Fibroblast of lung (primary cell): Measurements from ENCODE around the gene POLR1H. TPM values are rescaled to one million over a fixed set of nuclear protein-coding genes. Genes with fewer than 3 reads are reported as not detected.

Experiments
- DNase-seq, 2 donors: peaks; one replicate each; pipeline versions ENCODE4 v3.0.0 to v3.0.0-alpha.2; 2010; ENCODE audit warnings: low read depth in 2 of 2
- H2AFZ ChIP-seq: 2 replicates; pipeline ENCODE4 v1.5.1; 2012; ENCODE audit warnings: low read length, control low read depth, inconsistent platforms
- H3K27ac ChIP-seq: 2 replicates; pipeline ENCODE4 v1.5.1; 2011; ENCODE audit warnings: low read length, control low read depth; ENCODE audit not compliant: insufficient read depth
- H3K27me3 ChIP-seq: 2 replicates; pipeline ENCODE4 v1.5.1; 2011; ENCODE audit warnings: mild to moderate bottlenecking, low read length; ENCODE audit not compliant: control insufficient read depth, insufficient read depth
- H3K36me3 ChIP-seq: 2 replicates; pipeline ENCODE4 v1.5.1; 2011; ENCODE audit warnings: low read length; ENCODE audit not compliant: control insufficient read depth, insufficient read depth
- H3K4me1 ChIP-seq: 2 replicates; pipeline ENCODE4 v1.5.1; 2011; ENCODE audit warnings: low read length; ENCODE audit not compliant: control insufficient read depth, insufficient read depth; ENCODE audit errors: extremely low read depth
- H3K4me2 ChIP-seq: 2 replicates; pipeline ENCODE4 v1.5.1; 2011; ENCODE audit warnings: low read length, control low read depth; ENCODE audit not compliant: insufficient read depth; ENCODE audit errors: extremely low read depth
- H3K4me3 ChIP-seq, 4 experiments: fragments of 200-600 bp in 1 of 4; sonication (generic) in 1 of 4; replicated peaks in 1 of 4; 2 replicates each; pipeline ENCODE4 v1.5.1; 2011 to 2016; ENCODE audit warnings: low read length in 4 of 4, low read depth in 3 of 4, mild to moderate bottlenecking in 3 of 4, control low read depth in 2 of 4, inconsistent platforms in 1 of 4, mixed read lengths in 1 of 4; ENCODE audit not compliant: insufficient read depth in 1 of 4; ENCODE audit errors: control extremely low read depth in 1 of 4
- H3K79me2 ChIP-seq: 2 replicates; pipeline ENCODE4 v1.5.1; 2012; ENCODE audit warnings: mild to moderate bottlenecking, low read length, inconsistent platforms; ENCODE audit not compliant: control insufficient read depth, insufficient read depth
- H3K9ac ChIP-seq: 2 replicates; pipeline ENCODE4 v1.5.1; 2011; ENCODE audit warnings: mild to moderate bottlenecking, low read length, control low read depth; ENCODE audit not compliant: insufficient read depth
- H3K9me3 ChIP-seq: 2 replicates; pipeline ENCODE4 v1.5.1; 2012; ENCODE audit warnings: low read depth, low read length; ENCODE audit not compliant: control insufficient read depth, insufficient read depth
- H4K20me1 ChIP-seq: 2 replicates; pipeline ENCODE4 v1.5.1; 2011; ENCODE audit warnings: low read length; ENCODE audit not compliant: control insufficient read depth, insufficient read depth; ENCODE audit errors: extremely low read depth
- CTCF ChIP-seq, 2 donors: IDR thresholded peaks in 1 of 2; conservative IDR thresholded peaks in 1 of 2; 1 replicate in 1 of 2; 2 replicates in 1 of 2; pipeline ENCODE4 v1.5.1; 2011 to 2012; ENCODE audit warnings: low read length in 2 of 2, control low read depth in 1 of 2, inconsistent platforms in 1 of 2, low read depth in 1 of 2, mild to moderate bottlenecking in 1 of 2
- EZH2 ChIP-seq: IDR thresholded peaks from 2 replicates; pipeline ENCODE4 v1.5.1; 2012; ENCODE audit warnings: low read length, control low read depth, mild to moderate bottlenecking; ENCODE audit errors: missing control alignments
- polyA plus RNA-seq, 2 donors: library from polyadenylated mRNA; depleted of rRNA in 1 of 2; stranded (reverse) in 1 of 2; unstranded in 1 of 2; fragments of >200 nt; gene quantifications; 2 replicates each; pipeline ENCODE4 v1.2.1, GENCODE V29; 2011 to 2012; ENCODE audit warnings: missing spikeins in 1 of 2
- total RNA-seq: library from RNA; depleted of rRNA; stranded (reverse); fragments of >200 nt; gene quantifications from 2 replicates; pipeline ENCODE4 v1.2.1, GENCODE V29; 2014

POLR1H gene
- total and polyA plus RNA-seq, 2 donors (not counting 1 experiment from before 2014, with no cell fraction given): 25.0 to 46.1 TPM

- peak overlapping the region; percentile 73 for H3K4me2 ChIP-seq
- H3K4me1 ChIP-seq: peaks cover 3% of the 10 kb centered on the region
- H4K20me1 ChIP-seq: no peaks in the 10 kb centered on the region
- no peak overlapping the region for H2AFZ ChIP-seq
- no peak for DNase-seq
- peak overlapping the region in 1 of 4 experiments; percentile 22 for H3K4me3 ChIP-seq
- no peak overlapping the region for H3K27ac ChIP-seq
- no peaks in the 10 kb centered on the region for H3K9me3 ChIP-seq
- no peak overlapping the region for H3K9ac ChIP-seq
- TF ChIP-seq CTCF (conservative IDR thresholded peaks at IDR 0.05 in 1 of 2, IDR thresholded peaks at IDR 0.05 in 1 of 2; ENCODE audit: low read depth in 1 of 2, low read length in 2 of 2) (no peak), EZH2 (peak; percentile 89)
- no peaks in the 10 kb centered on the region for H3K36me3 ChIP-seq
- no peaks in the 10 kb centered on the region for H3K79me2 ChIP-seq
- H3K27me3 ChIP-seq: peaks cover 39% of the 10 kb centered on the region
Measured at GRCh38 chr6:30100585-30101443, 39.7 kb downstream of the POLR1H start.

- H3K9ac ChIP-seq: no peak overlapping the region
Measured at GRCh38 chr6:30101444-30102413, 40.7 kb downstream of the POLR1H start.

More at GRCh38 chr6:30101444-30102413, 40.7 kb downstream of the POLR1H start:
- peak; percentile 74 to 75 for DNase-seq
- peak overlapping the region; percentile 85 for H3K4me2 ChIP-seq
- peak overlapping the region; percentile 91 for H2AFZ ChIP-seq
- H3K27me3 ChIP-seq: peaks cover 38% of the 10 kb centered on the region
- H3K9me3 ChIP-seq: no peaks in the 10 kb centered on the region
- H3K4me3 ChIP-seq: peak overlapping the region; percentile 12 to 53 (median 32)
- no peak overlapping the region for H3K27ac ChIP-seq
- no peaks in the 10 kb centered on the region for H3K36me3 ChIP-seq
- TF ChIP-seq EZH2 (peak; percentile 75), CTCF (conservative IDR thresholded peaks at IDR 0.05 in 1 of 2, IDR thresholded peaks at IDR 0.05 in 1 of 2; ENCODE audit: low read depth in 1 of 2, low read length in 2 of 2) (peak in 1 of 2 donors; percentile 17)
- H4K20me1 ChIP-seq: no peaks in the 10 kb centered on the region
- H3K79me2 ChIP-seq: no peaks in the 10 kb centered on the region
- peaks cover 3% of the 10 kb centered on the region for H3K4me1 ChIP-seq
